Measurements from ENCODE around the gene EMP2. TPM values are rescaled to one million over a fixed set of nuclear protein-coding genes. Genes with fewer than 3 reads are reported as not detected.

EMP2 gene
- total RNA-seq, 2 experiments from 2014 or later = not detected

DNA sequence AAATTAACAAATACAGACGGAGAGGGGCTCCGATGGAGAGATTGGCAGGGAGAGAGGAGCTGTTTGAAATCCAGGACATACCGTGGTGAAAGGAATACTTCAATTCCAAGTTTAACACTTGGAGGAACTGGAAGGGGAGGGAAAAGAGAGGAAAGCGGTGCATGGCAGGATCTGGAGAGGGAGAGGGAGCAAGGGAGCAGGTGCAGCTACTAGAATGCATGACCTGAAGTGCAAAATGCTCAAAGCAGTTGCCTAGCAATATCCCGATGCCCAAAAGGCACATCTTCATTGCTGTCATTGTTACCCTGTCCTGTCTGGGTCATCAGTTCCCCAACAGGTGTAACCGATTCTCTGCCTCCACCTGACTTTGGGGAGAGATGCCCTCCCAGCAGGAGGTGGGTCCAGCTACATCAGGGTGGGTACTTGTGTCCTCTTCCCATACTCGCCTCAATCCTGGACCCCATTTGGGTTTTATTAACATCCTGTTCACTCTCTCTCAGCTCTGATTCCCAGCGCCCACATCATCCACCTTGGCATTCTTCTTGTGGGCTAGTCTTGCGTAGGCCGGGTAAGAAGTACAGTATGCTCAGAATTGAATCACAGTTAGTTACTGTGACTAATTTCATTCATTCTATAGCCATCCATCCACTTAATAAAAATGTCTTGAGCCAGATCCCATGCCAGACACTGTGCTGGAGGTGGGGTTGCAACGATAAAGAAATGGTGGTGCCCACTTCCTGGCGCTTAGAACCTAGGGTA, 37.4 kb upstream of the EMP2 start:
- no peak overlapping the region for H3K4me3 Mint-ChIP-seq
- ATAC-seq = no peak
- intact Hi-C loops (cut with micrococcal nuclease) = no loop called here
- ChIA-PET CTCF (interaction anchor here (0.7 kb wide), 1 partner anchor 103 kb away, joined by 3 read pairs; no protein-coding TSS in a partner anchor), POLR2A (no interaction called here)
- no peaks in the 10 kb centered on the region for H3K36me3 Mint-ChIP-seq (ENCODE audit: low read depth)
- no peaks in the 10 kb centered on the region for H3K4me1 Mint-ChIP-seq (ENCODE audit: low read depth)
- no peak overlapping the region for H3K27ac Mint-ChIP-seq
- no peak for DNase-seq
- TF ChIP-seq, protein P1, sequence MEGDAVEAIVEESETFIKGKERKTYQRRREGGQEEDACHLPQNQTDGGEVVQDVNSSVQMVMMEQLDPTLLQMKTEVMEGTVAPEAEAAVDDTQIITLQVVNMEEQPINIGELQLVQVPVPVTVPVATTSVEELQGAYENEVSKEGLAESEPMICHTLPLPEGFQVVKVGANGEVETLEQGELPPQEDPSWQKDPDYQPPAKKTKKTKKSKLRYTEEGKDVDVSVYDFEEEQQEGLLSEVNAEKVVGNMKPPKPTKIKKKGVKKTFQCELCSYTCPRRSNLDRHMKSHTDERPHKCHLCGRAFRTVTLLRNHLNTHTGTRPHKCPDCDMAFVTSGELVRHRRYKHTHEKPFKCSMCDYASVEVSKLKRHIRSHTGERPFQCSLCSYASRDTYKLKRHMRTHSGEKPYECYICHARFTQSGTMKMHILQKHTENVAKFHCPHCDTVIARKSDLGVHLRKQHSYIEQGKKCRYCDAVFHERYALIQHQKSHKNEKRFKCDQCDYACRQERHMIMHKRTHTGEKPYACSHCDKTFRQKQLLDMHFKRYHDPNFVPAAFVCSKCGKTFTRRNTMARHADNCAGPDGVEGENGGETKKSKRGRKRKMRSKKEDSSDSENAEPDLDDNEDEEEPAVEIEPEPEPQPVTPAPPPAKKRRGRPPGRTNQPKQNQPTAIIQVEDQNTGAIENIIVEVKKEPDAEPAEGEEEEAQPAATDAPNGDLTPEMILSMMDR (IDR thresholded peaks at IDR 0.05) = no peak
- no peaks in the 10 kb centered on the region for H3K9me3 Mint-ChIP-seq
- H3K27me3 Mint-ChIP-seq = peaks cover 16% of the 10 kb centered on the region

DNA sequence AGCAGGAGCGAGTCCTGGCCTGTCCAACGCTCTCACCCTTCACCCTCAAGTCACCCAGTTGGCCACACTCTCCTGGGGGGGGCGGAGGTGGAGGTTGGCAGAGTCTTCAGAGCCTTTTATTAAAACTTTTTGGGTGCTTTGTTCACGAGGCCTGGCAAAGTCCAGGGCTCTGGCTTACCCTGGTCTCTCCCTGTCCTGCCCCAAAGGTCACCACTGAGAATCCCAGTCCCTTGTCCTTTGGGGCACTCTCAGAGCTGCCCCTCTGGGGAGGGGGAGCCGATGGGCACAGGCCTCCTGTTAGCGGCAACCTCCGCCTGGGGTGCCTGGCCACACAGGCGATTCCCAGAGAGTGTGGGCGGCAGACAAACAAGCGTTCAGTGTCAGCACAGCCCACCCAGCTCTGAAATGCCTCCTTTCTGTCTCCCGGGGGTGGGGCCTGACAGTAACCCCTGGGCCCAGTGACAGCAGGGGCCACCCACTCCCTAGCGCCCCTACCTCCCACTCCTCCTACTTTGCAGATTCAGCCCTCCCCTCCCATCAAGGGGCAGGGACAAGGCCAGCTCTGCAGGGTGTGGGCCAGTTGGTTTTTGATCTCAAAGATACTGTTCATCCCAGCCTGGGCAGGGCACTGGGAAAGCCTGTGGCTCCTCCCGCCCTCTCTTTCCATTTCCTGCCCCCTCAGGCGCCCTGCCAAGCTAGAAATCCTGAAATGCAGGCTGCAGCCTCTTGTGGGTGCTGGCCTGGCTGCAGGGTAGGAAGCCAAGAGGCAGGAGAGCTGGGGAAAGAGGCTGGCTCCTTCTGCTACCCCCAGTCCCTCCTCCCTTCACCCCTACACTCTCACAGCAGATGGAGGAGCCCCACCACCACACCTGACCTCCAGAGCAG, 36.6 kb upstream of the EMP2 start:
- no peaks in the 10 kb centered on the region for H3K4me1 Mint-ChIP-seq (ENCODE audit: low read depth)
- TF ChIP-seq, protein P1 (IDR thresholded peaks at IDR 0.05) = no peak

DNA sequence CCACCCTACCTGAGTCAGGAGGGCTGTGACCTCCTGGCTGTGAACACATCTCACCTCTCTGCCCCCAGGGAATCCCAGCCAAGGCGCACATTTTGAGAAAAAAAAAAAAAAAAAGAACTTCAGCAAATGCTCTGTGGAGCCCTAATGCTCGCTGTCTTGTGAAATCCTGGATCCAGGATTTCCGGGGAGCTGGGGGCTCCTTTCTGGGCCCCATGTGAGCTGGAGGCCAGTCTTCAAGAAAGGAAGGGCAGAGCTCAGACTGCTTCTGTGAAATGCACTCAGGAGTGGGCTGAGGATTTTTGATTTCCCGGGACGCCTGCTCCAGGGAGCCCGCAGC, 36.0 kb upstream of the EMP2 start:
- Mint-ChIP-seq H3K4me1 (ENCODE audit: low read depth) (no peaks in the 10 kb centered on the region), H3K4me3 (no peak overlapping the region), H3K36me3 (ENCODE audit: low read depth) (no peaks in the 10 kb centered on the region), H3K27ac (no peak overlapping the region), H3K9me3 (no peaks in the 10 kb centered on the region), H3K27me3 (peaks cover 17% of the 10 kb centered on the region)
- DNase-seq (no peak), ATAC-seq (no peak)
- intact Hi-C loops (cut with micrococcal nuclease) = no loop called here
- TF ChIP-seq, protein P1 (IDR thresholded peaks at IDR 0.05) = no peak
- POLR2A ChIA-PET = no interaction called here
- CTCF ChIA-PET = no interaction called here

More for the DNA sequence above, 36.6 kb upstream of the EMP2 start:
- Mint-ChIP-seq H3K36me3 (ENCODE audit: low read depth) (no peaks in the 10 kb centered on the region), H3K4me3 (no peak overlapping the region), H3K27ac (no peak overlapping the region), H3K9me3 (no peaks in the 10 kb centered on the region), H3K27me3 (peaks cover 16% of the 10 kb centered on the region)
- ATAC-seq = no peak
- ChIA-PET CTCF (interaction anchor here (0.7 kb wide), 1 partner anchor 102 kb away, joined by 3 read pairs; no protein-coding TSS in a partner anchor), POLR2A (no interaction called here)
- intact Hi-C loops (cut with micrococcal nuclease) = no loop called here
- no peak for DNase-seq

DNA sequence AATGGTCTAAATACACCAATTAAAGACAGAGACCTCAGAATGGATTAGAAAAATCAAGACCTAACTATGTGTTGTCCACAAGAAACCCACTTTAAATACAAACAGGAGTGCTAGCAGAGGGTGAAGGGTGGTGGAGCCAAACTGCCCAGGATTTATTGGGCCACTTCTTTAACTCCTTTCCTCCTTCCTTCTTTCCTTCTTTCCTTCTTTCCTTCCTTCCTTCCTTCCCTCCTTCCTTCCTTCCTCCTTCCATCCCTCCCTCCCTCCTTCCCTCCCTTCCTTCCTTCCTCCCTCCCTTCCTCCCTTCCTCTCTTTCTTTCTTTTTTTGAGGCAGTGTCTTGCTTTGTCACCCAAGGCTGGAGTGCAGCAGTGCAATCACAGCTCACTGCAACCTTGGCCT, 34.3 kb upstream of the EMP2 start:
- no peaks in the 10 kb centered on the region for H3K9me3 Mint-ChIP-seq
- intact Hi-C loops (cut with micrococcal nuclease) = no loop called here
- TF ChIP-seq, protein P1 (IDR thresholded peaks at IDR 0.05) = no peak
- H3K4me3 Mint-ChIP-seq = no peak overlapping the region
- H3K4me1 Mint-ChIP-seq (ENCODE audit: low read depth) = no peaks in the 10 kb centered on the region
- peaks cover 15% of the 10 kb centered on the region for H3K27me3 Mint-ChIP-seq
- CTCF ChIA-PET = no interaction called here
- DNase-seq (no peak), ATAC-seq (no peak)
- H3K27ac Mint-ChIP-seq = no peak overlapping the region
- H3K36me3 Mint-ChIP-seq (ENCODE audit: low read depth) = no peaks in the 10 kb centered on the region
- POLR2A ChIA-PET = no interaction called here
